ENCODE measurements around the gene SKOR1.
A peak's percentile ranks its signal among the peaks of the same experiment; 100 is the strongest.

SKOR1 gene

GRCh38 chr15:67832897-67833709 is 7.8 kb downstream of the SKOR1 start:
- no peak for DNase-seq

- DNase-seq, result no peak
Measured at GRCh38 chr15:67833710-67834511, 8.6 kb downstream of the SKOR1 start.

- no peak for DNase-seq
Measured at GRCh38 chr15:67834581-67835296, 9.4 kb downstream of the SKOR1 start.

- DNase-seq, result no peak
Measured at GRCh38 chr15:67835297-67836133, 10.2 kb downstream of the SKOR1 start.

GRCh38 chr15:67836134-67836455 is 10.8 kb downstream of the SKOR1 start:
- DNase-seq, result no peak

- DNase-seq, result peak; percentile 38
Measured at GRCh38 chr15:67836477-67836876, 11.2 kb downstream of the SKOR1 start.

DNA sequence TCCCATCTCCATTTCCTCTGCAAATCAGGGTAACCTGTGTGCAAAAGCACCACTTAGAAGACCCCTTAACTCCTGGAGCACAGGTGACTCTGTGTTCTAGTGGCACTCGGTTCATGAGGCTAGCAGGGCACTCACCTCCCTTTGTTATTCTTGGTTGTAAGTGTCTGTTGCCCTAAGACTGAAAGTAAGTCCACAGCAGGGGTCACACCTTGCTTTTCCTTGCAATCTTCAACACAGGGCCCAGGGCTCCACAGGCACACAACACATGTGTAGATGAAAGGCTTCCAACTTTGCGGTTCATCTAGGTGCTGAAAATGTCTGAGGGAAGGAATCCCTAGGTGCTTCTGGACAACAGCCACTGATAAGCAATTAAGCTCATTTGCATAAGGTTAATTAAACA is 11.6 kb downstream of the SKOR1 start:
- DNase-seq, result no peak

- no peak for DNase-seq
Measured at GRCh38 chr15:67838789-67839332, 13.6 kb downstream of the SKOR1 start.

DNA sequence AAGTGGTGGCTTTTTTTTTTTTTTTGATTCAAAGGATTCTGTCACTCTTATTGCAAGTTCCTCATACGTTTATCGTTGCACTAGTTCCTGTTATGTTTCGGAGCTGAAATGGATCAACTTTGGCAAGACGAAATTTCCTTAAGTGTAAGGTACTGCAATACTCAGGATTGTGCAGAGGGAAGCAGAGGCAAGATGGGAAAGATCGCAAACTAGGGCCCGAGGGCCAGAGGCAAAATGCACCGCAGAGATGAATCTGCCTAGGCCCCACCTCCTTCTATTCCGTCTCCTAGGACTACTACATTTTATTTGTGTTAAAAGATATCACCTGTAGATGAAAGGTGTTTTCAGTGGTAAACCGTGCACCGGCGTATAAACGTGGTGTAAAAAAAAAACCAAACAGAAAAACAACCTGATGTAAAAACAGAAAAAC is 14.2 kb downstream of the SKOR1 start:
- DNase-seq, result no peak

GRCh38 chr15:67839929-67840748 is 14.8 kb downstream of the SKOR1 start, which contains the start of gene RNU6-1:
TSS of gene RNU6-1 (minus strand) at chr15:67840045.
- DNase-seq, result peak; percentile 94

DNA sequence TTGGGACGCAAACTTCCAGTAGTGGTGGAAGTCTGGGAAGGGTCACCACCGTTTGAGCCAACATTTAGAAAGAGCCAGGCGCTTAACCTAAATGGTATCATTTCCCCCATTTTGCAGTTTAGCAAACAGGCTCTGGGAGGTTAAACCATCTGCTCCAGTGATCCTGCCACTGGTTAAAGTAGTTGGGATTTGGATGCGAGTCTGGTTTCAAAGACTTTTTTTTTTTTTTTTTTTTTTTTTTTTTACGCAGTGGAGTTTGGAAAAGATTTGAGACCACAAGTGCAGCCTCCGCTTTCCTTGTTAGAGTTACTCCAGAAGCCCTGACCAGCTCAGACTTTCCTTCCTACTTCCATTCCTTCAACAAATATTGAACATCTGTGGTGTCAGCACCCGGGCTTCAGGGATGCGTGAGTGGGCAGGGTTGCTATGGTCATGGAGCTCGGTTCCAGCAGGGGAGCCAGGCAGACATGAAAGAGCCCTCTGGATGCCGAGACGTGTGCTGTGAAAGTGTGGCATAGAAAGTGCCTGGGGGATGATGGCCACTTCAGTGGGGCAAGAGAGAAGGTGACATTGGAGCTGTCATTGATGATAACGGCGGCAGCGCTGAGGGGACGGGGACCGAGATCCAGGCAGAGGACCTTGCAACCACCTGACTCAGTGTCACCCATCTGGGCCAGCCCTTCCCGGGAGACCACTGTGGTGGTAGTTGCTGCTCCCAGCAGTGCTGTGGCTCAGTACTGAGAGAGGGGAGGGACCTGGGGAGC is 15.6 kb downstream of the SKOR1 start:
- DNase-seq, result no peak

DNA sequence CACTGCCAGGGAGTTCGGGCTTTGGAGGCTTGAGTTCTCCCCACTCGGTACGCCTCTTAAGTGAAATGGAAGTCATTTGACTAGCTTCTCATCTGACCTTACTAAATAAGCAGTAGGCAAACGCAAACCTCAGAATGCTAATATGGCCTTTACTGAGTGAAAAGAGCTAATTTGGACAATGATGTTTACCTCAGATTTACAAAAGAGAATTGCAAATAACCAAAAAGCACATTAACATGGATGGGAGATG is 16.1 kb downstream of the SKOR1 start:
- DNase-seq, result no peak

DNA sequence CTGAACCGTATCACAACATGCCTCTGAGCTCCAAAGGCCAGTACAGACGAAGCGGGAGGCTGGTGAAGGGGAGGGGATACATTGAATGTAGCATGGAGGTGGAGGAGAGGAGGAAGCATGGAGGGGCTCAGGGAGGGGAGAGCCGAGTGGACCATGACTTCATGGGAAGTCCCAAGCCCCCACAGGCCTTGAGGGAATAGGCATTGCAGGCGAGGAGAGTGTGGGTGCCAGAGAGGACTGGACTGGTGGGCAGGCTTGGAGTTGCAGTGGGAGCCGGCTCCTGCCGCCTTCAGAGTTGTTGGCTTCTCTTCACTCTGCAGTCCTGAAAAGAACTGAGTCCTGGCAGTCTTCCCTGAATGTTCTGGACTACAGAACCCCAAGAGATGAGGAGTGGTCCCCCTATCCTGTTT is 17.8 kb downstream of the SKOR1 start:
- DNase-seq, result no peak

DNA sequence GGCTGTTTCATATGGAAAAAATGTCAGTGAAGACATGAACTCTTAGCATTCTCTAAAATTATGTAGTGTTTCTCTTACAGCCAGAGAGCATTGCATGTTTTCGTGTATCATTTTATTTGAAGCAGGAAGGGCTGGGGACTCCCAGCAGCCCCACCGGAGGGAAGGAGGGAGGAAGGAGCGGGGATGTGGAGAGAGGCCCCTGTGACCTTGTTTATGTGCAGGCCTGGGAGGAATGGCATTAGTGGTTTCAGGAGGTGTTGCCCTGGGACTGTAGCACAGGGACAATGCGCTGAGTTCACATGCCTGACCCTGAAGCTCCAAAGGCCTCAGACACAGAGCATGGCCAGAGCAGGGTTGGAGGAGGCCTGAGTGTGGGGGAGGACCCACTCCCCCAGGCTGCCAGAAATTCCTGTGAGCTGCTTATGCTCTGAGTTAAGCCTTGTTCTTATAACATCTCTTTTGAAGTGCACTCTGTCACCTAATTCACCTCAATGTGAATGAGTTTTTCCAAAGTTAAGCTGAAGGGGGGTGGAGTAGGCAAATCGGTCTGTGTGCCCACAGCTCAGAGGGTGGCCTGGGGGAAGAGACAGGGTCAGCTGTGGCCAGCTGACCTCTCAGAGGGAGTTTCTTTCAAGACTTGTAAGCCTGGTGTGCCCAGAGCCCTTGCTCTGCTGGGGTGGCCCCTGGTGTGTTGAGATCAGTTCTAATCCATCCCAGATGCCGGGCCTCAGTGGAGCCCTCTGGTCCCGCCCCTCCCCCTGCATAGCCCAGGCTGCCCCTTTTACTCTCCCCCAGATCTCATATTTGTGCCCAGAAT is 18.5 kb downstream of the SKOR1 start:
- DNase-seq, result no peak

GRCh38 chr15:67845974-67846373 is 20.7 kb downstream of the SKOR1 start:
- DNase-seq, result no peak

- DNase-seq, result no peak
Measured at GRCh38 chr15:67849538-67849937, 24.2 kb downstream of the SKOR1 start.

- no peak for DNase-seq
Measured at GRCh38 chr15:67850336-67850735, 25.0 kb downstream of the SKOR1 start.

GRCh38 chr15:67850994-67851571 is 25.8 kb downstream of the SKOR1 start:
- no peak for DNase-seq

DNA sequence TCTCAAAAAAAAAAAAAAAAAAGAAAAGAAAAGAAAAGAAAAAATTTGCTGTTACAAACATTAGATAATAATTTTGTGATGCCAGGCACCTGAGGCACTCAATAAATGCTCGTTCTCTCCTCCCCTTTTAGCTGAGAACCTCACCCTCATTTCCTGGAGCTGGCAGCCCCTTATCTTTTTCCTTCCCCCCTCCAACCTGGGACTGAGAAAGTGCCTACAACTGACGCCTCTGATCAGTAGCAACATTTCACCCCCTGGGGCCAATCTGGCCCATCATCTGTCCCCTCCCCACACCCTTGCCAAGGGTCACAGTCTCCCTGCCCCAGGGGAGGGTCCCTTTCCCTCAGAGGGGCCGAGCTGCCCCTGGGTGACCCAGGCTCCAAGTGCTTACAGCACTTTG is 27.1 kb downstream of the SKOR1 start:
- DNase-seq, result no peak

DNA sequence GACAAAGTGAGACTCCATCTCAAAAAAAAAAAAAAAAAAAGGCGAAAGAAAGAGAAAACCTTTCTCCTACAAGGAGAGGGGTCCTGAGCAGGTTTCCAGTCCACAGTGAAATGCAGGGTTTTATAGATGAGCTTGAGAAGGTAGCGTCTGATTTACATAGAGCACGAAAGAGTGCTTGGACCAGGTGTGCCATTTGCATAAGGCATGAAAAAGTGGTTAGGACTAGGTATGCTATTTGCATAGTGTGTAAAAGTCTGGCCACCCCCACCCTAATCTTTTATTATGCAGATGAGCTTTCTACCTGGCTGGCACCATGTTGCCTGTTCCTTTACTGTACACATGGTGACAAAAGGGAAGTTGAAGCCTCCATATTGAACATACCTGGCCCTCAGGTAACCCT is 28.1 kb downstream of the SKOR1 start:
- no peak for DNase-seq
